SK-N-SH (cell line): ENCODE measurements around the gene PSME4.
"Not testable (repeated sequence)": the region's sequence is repeated elsewhere in the genome, so short reads cannot be mapped to it uniquely, and the experiment has no call there.

Source experiments
- EP300 ChIP-seq, 2 experiments: IDR thresholded peaks; 2 replicates each; pipeline versions ENCODE4 v1.4.0 to v1.6.1; 2012; ENCODE audit warnings: borderline replicate concordance in 1 of 2, low read depth in 1 of 2, low read length in 1 of 2
- EZH2phosphoT487 ChIP-seq: fragments of 200-600 bp; sonication (generic); IDR thresholded peaks from 2 replicates; pipeline ENCODE4 v1.6.1; 2017; ENCODE audit warnings: low read depth, mixed run types, mild to moderate bottlenecking, antibody characterized with exemption, moderate library complexity, borderline replicate concordance
- FOXJ3 ChIP-seq: sonication (generic); formaldehyde crosslinking; IDR thresholded peaks from 2 replicates; pipeline ENCODE4 v1.5.1; 2020; ENCODE audit warnings: mild to moderate bottlenecking, missing genetic modification reagents
- GABPA ChIP-seq: IDR thresholded peaks from 2 replicates; pipeline ENCODE4 v1.4.0; 2012; ENCODE audit warnings: low read depth, mild to moderate bottlenecking
- GATA2 ChIP-seq: sonication (generic); formaldehyde crosslinking; IDR thresholded peaks from 2 replicates; pipeline ENCODE4 v1.5.0; 2020; ENCODE audit warnings: mild to moderate bottlenecking, missing genetic modification reagents
- RAD21 ChIP-seq: IDR thresholded peaks from 2 replicates; pipeline ENCODE4 v1.6.1; 2012; ENCODE audit warnings: mild to moderate bottlenecking, low read length
- USF2 ChIP-seq: fragments of 150-350 bp; IDR thresholded peaks from 2 replicates; pipeline ENCODE4 v1.6.1; 2017; ENCODE audit warnings: antibody characterized with exemption, low read length, low read depth, borderline replicate concordance
- TF ChIP-seq, protein P1 (sequence below): fragments of 200-600 bp; sonication (generic); IDR thresholded peaks from 2 replicates; pipeline ENCODE4 v1.6.1; 2017; ENCODE audit warnings: antibody characterized with exemption, mild to moderate bottlenecking, moderate library complexity
- TF ChIP-seq, protein P2 (sequence below): IDR thresholded peaks from 2 replicates; pipeline ENCODE4; 2012

GRCh38 chr2:53926321-53926720 is 44.5 kb downstream of the PSME4 start:
- TF ChIP-seq, protein P1, sequence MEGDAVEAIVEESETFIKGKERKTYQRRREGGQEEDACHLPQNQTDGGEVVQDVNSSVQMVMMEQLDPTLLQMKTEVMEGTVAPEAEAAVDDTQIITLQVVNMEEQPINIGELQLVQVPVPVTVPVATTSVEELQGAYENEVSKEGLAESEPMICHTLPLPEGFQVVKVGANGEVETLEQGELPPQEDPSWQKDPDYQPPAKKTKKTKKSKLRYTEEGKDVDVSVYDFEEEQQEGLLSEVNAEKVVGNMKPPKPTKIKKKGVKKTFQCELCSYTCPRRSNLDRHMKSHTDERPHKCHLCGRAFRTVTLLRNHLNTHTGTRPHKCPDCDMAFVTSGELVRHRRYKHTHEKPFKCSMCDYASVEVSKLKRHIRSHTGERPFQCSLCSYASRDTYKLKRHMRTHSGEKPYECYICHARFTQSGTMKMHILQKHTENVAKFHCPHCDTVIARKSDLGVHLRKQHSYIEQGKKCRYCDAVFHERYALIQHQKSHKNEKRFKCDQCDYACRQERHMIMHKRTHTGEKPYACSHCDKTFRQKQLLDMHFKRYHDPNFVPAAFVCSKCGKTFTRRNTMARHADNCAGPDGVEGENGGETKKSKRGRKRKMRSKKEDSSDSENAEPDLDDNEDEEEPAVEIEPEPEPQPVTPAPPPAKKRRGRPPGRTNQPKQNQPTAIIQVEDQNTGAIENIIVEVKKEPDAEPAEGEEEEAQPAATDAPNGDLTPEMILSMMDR = not testable (repeated sequence)
- not testable (repeated sequence) for TF ChIP-seq GATA2; RAD21; GABPA; USF2; FOXJ3 (CRISPR knock-in tag); EP300 (IDR thresholded peaks at IDR 0.05; ENCODE audit: borderline replicate concordance in 1 of 2, low read depth in 1 of 2, low read length in 1 of 2); EZH2phosphoT487
- TF ChIP-seq, protein P2, sequence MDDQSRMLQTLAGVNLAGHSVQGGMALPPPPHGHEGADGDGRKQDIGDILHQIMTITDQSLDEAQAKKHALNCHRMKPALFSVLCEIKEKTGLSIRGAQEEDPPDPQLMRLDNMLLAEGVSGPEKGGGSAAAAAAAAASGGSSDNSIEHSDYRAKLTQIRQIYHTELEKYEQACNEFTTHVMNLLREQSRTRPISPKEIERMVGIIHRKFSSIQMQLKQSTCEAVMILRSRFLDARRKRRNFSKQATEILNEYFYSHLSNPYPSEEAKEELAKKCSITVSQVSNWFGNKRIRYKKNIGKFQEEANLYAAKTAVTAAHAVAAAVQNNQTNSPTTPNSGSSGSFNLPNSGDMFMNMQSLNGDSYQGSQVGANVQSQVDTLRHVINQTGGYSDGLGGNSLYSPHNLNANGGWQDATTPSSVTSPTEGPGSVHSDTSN = not testable (repeated sequence)
